ENCODE results near the gene SMIM10L1. TPM values are rescaled to one million over a fixed set of nuclear protein-coding genes. Genes with fewer than 3 reads are reported as not detected.

SMIM10L1 gene
- total RNA-seq, 1 experiment from 2014 or later: 4.9 TPM

DNA sequence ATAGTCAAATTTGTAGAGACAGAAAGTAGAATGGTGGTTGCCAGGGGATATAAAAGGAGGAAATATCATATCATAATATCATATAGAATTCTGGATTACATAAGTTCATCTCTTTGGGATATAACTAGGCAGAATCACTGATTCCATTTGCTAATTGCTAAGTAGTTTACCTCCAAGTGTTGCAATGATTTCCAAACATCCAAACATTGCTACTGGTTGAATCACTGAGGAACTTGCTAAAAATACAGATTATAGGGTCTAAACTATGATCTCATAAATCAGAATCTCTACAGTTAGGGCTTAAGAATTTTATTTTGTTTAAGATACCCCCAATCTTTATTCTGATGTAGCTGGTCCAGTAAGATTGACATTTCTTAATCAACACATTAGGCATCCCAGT is 31.8 kb downstream of the SMIM10L1 start:
- no peaks in the 10 kb centered on the region for H3K27me3 ChIP-seq (ENCODE audit: low read length)
- H3K79me2 ChIP-seq (ENCODE audit: low read length): no peaks in the 10 kb centered on the region
- H3K27ac ChIP-seq (ENCODE audit: low read length): no peak overlapping the region
- no peak overlapping the region for H3K4me2 ChIP-seq (ENCODE audit: low read depth, low read length, poor library complexity, severe bottlenecking)
- H3K4me1 ChIP-seq (ENCODE audit: low read length): no peaks in the 10 kb centered on the region
- no peak overlapping the region for H2AFZ ChIP-seq (ENCODE audit: low read length)
- H3K9me3 ChIP-seq (ENCODE audit: low read length): peaks cover 9% of the 10 kb centered on the region
- DNase-seq: no peak
- no peaks in the 10 kb centered on the region for H3K9me2 ChIP-seq (replicated peaks; ENCODE audit: insufficient read depth, low read length)
- no peak overlapping the region for H3K4me3 ChIP-seq (ENCODE audit: low read length)
- H3K36me3 ChIP-seq (ENCODE audit: insufficient read depth, low read length): no peaks in the 10 kb centered on the region
- H3K9ac ChIP-seq (ENCODE audit: low read length): no peak overlapping the region
- H4K20me1 ChIP-seq (ENCODE audit: insufficient read depth, low read depth, low read length): no peaks in the 10 kb centered on the region

DNA sequence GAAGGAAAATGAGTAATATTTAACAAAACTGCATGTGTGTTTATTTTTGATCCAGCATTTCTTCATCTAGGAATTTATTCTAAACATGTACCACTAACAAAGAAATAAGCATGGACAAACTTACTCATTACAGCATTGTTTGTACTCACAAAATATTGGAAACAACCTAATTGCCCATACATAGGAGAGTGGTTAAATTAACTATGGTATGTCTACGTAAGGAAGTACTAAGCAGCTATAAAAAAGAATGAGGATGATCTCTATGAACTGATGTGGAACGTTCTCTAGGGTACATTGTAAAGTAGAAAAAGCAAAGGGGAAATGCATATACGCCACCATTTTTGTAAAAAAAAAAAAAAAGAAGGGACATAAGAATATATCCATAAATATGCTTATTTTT is 33.2 kb downstream of the SMIM10L1 start:
- DNase-seq: no peak

GRCh38 chr12:11209113-11209512 is 38.1 kb downstream of the SMIM10L1 start:
- no peak overlapping the region for H3K4me3 ChIP-seq (ENCODE audit: low read length)
- H3K4me2 ChIP-seq (ENCODE audit: low read depth, low read length, poor library complexity, severe bottlenecking): no peak overlapping the region
- no peak overlapping the region for H2AFZ ChIP-seq (ENCODE audit: low read length)
- peaks cover 3% of the 10 kb centered on the region; the same call in 1 of the 2 replicates for H3K9me3 ChIP-seq (ENCODE audit: low read length)
- no peak overlapping the region for H3K27ac ChIP-seq (ENCODE audit: low read length)
- no peaks in the 10 kb centered on the region for H3K27me3 ChIP-seq (ENCODE audit: low read length)
- no peaks in the 10 kb centered on the region for H3K4me1 ChIP-seq (ENCODE audit: low read length)
- H4K20me1 ChIP-seq (ENCODE audit: insufficient read depth, low read depth, low read length): no peaks in the 10 kb centered on the region
- H3K9me2 ChIP-seq (replicated peaks; ENCODE audit: insufficient read depth, low read length): no peaks in the 10 kb centered on the region
- no peak overlapping the region for H3K9ac ChIP-seq (ENCODE audit: low read length)
- no peaks in the 10 kb centered on the region for H3K36me3 ChIP-seq (ENCODE audit: insufficient read depth, low read length)
- H3K79me2 ChIP-seq (ENCODE audit: low read length): no peaks in the 10 kb centered on the region
- DNase-seq: no peak

More for the DNA sequence above, 33.2 kb downstream of the SMIM10L1 start:
- no peak overlapping the region for H3K4me3 ChIP-seq (ENCODE audit: low read length)
- H3K27me3 ChIP-seq (ENCODE audit: low read length): no peaks in the 10 kb centered on the region
- H3K9me2 ChIP-seq (replicated peaks; ENCODE audit: insufficient read depth, low read length): no peaks in the 10 kb centered on the region
- H3K27ac ChIP-seq (ENCODE audit: low read length): no peak overlapping the region
- no peaks in the 10 kb centered on the region for H3K36me3 ChIP-seq (ENCODE audit: insufficient read depth, low read length)
- peaks cover 9% of the 10 kb centered on the region for H3K9me3 ChIP-seq (ENCODE audit: low read length)
- H3K9ac ChIP-seq (ENCODE audit: low read length): no peak overlapping the region
- H2AFZ ChIP-seq (ENCODE audit: low read length): no peak overlapping the region
- H3K4me2 ChIP-seq (ENCODE audit: low read depth, low read length, poor library complexity, severe bottlenecking): no peak overlapping the region
- H4K20me1 ChIP-seq (ENCODE audit: insufficient read depth, low read depth, low read length): no peaks in the 10 kb centered on the region
- H3K4me1 ChIP-seq (ENCODE audit: low read length): no peaks in the 10 kb centered on the region
- no peaks in the 10 kb centered on the region for H3K79me2 ChIP-seq (ENCODE audit: low read length)

Other genes with a start within 250 kb of the SMIM10L1 start
- not detected in 2 replicates for gene PRH2, start 242.0 kb upstream of the SMIM10L1 start, total RNA-seq (2014; rRNA removed; shearing (Covaris generic); ENCODE audit: low replicate concordance)
- gene TAS2R14, start 231.9 kb upstream of the SMIM10L1 start, total RNA-seq (2014; rRNA removed; shearing (Covaris generic); ENCODE audit: low replicate concordance): 3.9 and 12.6 TPM in 2 replicates
- gene TAS2R50, start 184.3 kb upstream of the SMIM10L1 start, total RNA-seq (2014; rRNA removed; shearing (Covaris generic); ENCODE audit: low replicate concordance): 3.9 and 12.0 TPM in 2 replicates
- 4.0 and 18.2 TPM in 2 replicates for gene TAS2R20, start 172.9 kb upstream of the SMIM10L1 start, total RNA-seq (2014; rRNA removed; shearing (Covaris generic); ENCODE audit: low replicate concordance)
- 3.5 and 16.4 TPM in 2 replicates for gene TAS2R19, start 148.6 kb upstream of the SMIM10L1 start, total RNA-seq (2014; rRNA removed; shearing (Covaris generic); ENCODE audit: low replicate concordance)
- 9.5 and 18.0 TPM in 2 replicates for gene TAS2R31, start 139.8 kb upstream of the SMIM10L1 start, total RNA-seq (2014; rRNA removed; shearing (Covaris generic); ENCODE audit: low replicate concordance)
- gene TAS2R46, start 108.9 kb upstream of the SMIM10L1 start, total RNA-seq (2014; rRNA removed; shearing (Covaris generic); ENCODE audit: low replicate concordance): 0.83 and 6.3 TPM in 2 replicates
- gene TAS2R43, start 78.9 kb upstream of the SMIM10L1 start, total RNA-seq (2014; rRNA removed; shearing (Covaris generic); ENCODE audit: low replicate concordance): 0.90 and 7.6 TPM in 2 replicates
- gene TAS2R30, start 36.5 kb upstream of the SMIM10L1 start, total RNA-seq (2014; rRNA removed; shearing (Covaris generic); ENCODE audit: low replicate concordance): 6.0 and 13.9 TPM in 2 replicates
- not detected in 2 replicates for gene TAS2R42, start 15.7 kb downstream of the SMIM10L1 start, total RNA-seq (2014; rRNA removed; shearing (Covaris generic); ENCODE audit: low replicate concordance)
- gene PRB3, start 98.5 kb downstream of the SMIM10L1 start, total RNA-seq (2014; rRNA removed; shearing (Covaris generic); ENCODE audit: low replicate concordance): not detected in 2 replicates
- not detected in 2 replicates for gene PRB4, start 139.2 kb downstream of the SMIM10L1 start, total RNA-seq (2014; rRNA removed; shearing (Covaris generic); ENCODE audit: low replicate concordance)
- not detected in 2 replicates for gene PRB2, start 224.4 kb downstream of the SMIM10L1 start, total RNA-seq (2014; rRNA removed; shearing (Covaris generic); ENCODE audit: low replicate concordance)